Measurements from ENCODE around the gene FGD1.

DNA sequence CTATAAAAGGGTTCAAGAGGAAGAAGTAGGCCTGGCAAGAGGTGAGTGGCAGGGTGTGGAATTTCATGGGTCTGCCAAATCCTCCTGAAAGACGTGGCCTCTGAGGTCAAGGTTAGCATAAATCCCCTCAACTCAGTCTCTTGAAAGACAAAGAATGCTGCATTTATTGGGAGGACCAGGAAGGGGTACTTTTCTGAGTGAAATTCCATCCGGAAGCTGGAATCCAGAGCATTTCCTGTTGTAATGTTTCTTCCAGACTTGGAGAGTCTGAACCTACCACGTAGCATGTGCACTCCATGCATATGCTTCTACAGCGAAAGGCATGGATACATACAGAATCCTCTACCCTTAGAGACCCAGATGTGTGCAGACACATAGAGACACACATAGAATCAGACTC lies 13.4 kb upstream of the FGD1 start:
- TF ChIP-seq, protein P1, sequence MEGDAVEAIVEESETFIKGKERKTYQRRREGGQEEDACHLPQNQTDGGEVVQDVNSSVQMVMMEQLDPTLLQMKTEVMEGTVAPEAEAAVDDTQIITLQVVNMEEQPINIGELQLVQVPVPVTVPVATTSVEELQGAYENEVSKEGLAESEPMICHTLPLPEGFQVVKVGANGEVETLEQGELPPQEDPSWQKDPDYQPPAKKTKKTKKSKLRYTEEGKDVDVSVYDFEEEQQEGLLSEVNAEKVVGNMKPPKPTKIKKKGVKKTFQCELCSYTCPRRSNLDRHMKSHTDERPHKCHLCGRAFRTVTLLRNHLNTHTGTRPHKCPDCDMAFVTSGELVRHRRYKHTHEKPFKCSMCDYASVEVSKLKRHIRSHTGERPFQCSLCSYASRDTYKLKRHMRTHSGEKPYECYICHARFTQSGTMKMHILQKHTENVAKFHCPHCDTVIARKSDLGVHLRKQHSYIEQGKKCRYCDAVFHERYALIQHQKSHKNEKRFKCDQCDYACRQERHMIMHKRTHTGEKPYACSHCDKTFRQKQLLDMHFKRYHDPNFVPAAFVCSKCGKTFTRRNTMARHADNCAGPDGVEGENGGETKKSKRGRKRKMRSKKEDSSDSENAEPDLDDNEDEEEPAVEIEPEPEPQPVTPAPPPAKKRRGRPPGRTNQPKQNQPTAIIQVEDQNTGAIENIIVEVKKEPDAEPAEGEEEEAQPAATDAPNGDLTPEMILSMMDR (IDR thresholded peaks at IDR 0.05; ENCODE audit: low read depth, low read length, poor library complexity, severe bottlenecking): no peak
- TF ChIP-seq EZH2phosphoT487 (IDR thresholded peaks at IDR 0.05; ENCODE audit: borderline replicate concordance, low read length): no peak
